ENCODE results near the gene PHF1. TPM values are rescaled to one million over a fixed set of nuclear protein-coding genes. Genes with fewer than 3 reads are reported as not detected.

Gene PHF1
- total RNA-seq, 1 donor: 22.9 TPM

- peak in 2 of 3 donors; percentile 15 to 17 for DNase-seq (ENCODE audit: low read depth in 2 of 3, low spot score in 2 of 3)
Measured at GRCh38 chr6:33453393-33454008, 42.7 kb downstream of the PHF1 start.

- DNase-seq (ENCODE audit: low read depth in 2 of 3, low spot score in 2 of 3): peak; percentile 72 to 95 (median 91)
Measured at GRCh38 chr6:33454009-33454946, 43.5 kb downstream of the PHF1 start, which contains the start of gene ZBTB9. ZBTB9 (plus strand) TSS chr6:33454576; CDS start chr6:33455101, 525 bp downstream.

GRCh38 chr6:33455051-33455450 lies 44.2 kb downstream of the PHF1 start:
- no peak for DNase-seq (ENCODE audit: low read depth in 2 of 3, low spot score in 2 of 3)

DNA sequence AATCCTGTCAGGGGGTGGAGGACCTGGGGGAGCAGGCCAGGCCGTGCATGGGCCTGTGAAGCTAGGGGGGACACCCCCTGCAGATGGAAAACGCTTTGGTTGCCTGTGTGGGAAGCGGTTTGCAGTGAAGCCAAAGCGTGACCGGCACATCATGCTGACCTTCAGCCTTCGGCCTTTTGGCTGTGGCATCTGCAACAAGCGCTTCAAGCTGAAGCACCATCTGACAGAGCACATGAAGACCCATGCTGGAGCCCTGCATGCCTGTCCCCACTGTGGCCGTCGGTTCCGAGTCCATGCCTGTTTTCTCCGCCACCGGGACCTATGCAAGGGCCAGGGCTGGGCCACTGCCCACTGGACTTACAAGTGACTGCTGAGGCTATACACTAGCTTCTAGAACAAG lies 45.3 kb downstream of the PHF1 start:
- DNase-seq (ENCODE audit: low read depth in 2 of 3, low spot score in 2 of 3): no peak

- no peak for DNase-seq (ENCODE audit: low read depth in 2 of 3, low spot score in 2 of 3)
Measured at GRCh38 chr6:33458676-33459075, 47.9 kb downstream of the PHF1 start.

DNA sequence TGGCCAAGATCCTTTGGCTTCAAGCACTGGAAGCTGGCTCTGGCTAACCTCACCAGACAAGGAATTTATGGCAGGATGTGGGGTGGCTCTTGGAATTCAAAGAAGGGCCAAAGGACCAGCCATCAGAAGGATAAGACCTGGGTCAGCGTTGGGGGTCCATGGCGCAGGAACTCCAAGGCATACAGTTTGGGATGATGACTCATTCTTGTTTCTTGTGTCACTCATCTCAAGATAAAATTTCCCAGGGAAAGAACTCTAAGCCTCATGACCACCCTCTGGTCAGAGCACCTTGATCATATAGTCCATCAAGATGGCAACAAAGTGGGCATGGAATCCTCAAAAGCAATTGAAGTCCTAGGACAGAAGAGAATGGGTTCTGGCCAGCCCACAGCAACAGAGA lies 48.4 kb downstream of the PHF1 start:
- no peak for DNase-seq (ENCODE audit: low read depth in 2 of 3, low spot score in 2 of 3)

Small RNA genes lying within 50 kb of the gene (small RNA-seq; reads per million reads assigned to genes)
- gene RPL35AP4 (not detected), gene ZBTB9 (not detected)

Other genes with a start within 250 kb of the PHF1 start
- 0.27 TPM for gene COL11A2, start 218.5 kb upstream of the PHF1 start, total RNA-seq
- gene RXRB, start 210.3 kb upstream of the PHF1 start, total RNA-seq: 23.4 TPM
- gene SLC39A7, start 210.1 kb upstream of the PHF1 start, total RNA-seq: 29.9 TPM
- gene HSD17B8, start 206.4 kb upstream of the PHF1 start, total RNA-seq: 55.7 TPM
- 40.4 TPM for gene RING1, start 202.5 kb upstream of the PHF1 start, total RNA-seq
- 62.5 TPM for gene VPS52, start 139.1 kb upstream of the PHF1 start, total RNA-seq
- gene RPS18, start 138.9 kb upstream of the PHF1 start, total RNA-seq: 10,287 TPM
- 14.3 TPM for gene B3GALT4, start 133.9 kb upstream of the PHF1 start, total RNA-seq
- gene WDR46, start 121.8 kb upstream of the PHF1 start, total RNA-seq: 63.3 TPM
- gene PFDN6, start 121.4 kb upstream of the PHF1 start, total RNA-seq: 7.5 TPM
- 35.5 TPM for gene RGL2, start 112.1 kb upstream of the PHF1 start, total RNA-seq
- gene TAPBP, start 96.9 kb upstream of the PHF1 start, total RNA-seq: 323 TPM
- gene ZBTB22, start 93.3 kb upstream of the PHF1 start, total RNA-seq: 27.7 TPM
- gene DAXX, start 88.1 kb upstream of the PHF1 start, total RNA-seq: 63.6 TPM
- 4.8 TPM for gene KIFC1, start 19.2 kb upstream of the PHF1 start, total RNA-seq
- gene CUTA, start 7.1 kb downstream of the PHF1 start, total RNA-seq: 109 TPM
- 22.4 TPM for gene SYNGAP1, start 9.1 kb downstream of the PHF1 start, total RNA-seq
- 6.2 TPM for gene ZBTB9, start 43.6 kb downstream of the PHF1 start, total RNA-seq
- gene BAK1, start 169.3 kb downstream of the PHF1 start, total RNA-seq: 27.5 TPM
- gene ITPR3, start 210.3 kb downstream of the PHF1 start, total RNA-seq: 10.5 TPM

Data from hematopoietic multipotent progenitor cell (in vitro differentiated cells).